ENCODE results near the gene DIAPH2.

- TF ChIP-seq BHLHE40 (IDR thresholded peaks at IDR 0.05; ENCODE audit: borderline replicate concordance) (no peak), TARDBP (IDR thresholded peaks at IDR 0.05) (no peak), SP1 (IDR thresholded peaks at IDR 0.05) (no peak), HDGF (IDR thresholded peaks at IDR 0.05; ENCODE audit: borderline replicate concordance) (no peak), FOXA1 (IDR thresholded peaks at IDR 0.05) (no peak), ARNT (IDR thresholded peaks at IDR 0.05) (no peak), FOXM1 (IDR thresholded peaks at IDR 0.05; ENCODE audit: borderline replicate concordance) (no peak), ELF4 (IDR thresholded peaks at IDR 0.05) (no peak), ZNF384 (IDR thresholded peaks at IDR 0.05) (no peak), SUZ12 (IDR thresholded peaks at IDR 0.05) (no peak), NFRKB (IDR thresholded peaks at IDR 0.05) (no peak)
- TF ChIP-seq, protein P1, sequence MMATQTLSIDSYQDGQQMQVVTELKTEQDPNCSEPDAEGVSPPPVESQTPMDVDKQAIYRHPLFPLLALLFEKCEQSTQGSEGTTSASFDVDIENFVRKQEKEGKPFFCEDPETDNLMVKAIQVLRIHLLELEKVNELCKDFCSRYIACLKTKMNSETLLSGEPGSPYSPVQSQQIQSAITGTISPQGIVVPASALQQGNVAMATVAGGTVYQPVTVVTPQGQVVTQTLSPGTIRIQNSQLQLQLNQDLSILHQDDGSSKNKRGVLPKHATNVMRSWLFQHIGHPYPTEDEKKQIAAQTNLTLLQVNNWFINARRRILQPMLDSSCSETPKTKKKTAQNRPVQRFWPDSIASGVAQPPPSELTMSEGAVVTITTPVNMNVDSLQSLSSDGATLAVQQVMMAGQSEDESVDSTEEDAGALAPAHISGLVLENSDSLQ (IDR thresholded peaks at IDR 0.05): no peak
Observed at GRCh38 chrX:97547877-97548578, 863.4 kb downstream of the DIAPH2 start.
